ENCODE measurements around the gene STKLD1.
"Not testable (repeated sequence)": the region's sequence is repeated elsewhere in the genome, so short reads cannot be mapped to it uniquely, and the experiment has no call there.

Gene STKLD1

DNA sequence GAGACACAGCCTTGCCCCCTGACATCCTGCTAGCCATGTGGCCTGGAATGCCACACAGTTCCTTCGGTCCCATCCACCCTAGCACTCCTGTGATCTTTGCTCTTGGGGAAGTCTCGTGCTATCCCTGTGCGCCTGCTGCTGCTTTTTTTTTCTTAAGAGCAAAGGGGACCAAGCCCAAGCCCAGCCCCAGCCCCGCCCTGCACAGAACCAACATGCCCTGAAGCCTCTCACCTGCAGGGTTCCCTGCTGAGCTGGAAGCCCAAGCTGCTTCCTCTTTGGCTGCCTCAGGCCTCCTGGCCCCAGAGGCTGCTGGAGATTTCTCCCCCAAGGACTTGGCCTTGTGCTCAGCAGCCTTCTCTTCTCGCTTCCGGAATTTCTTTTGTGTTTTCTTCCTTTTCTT lies 42.0 kb upstream of the STKLD1 start:
- no peak overlapping the region for H3K4me3 ChIP-seq (ENCODE audit: insufficient read depth, low read depth, low read length, poor library complexity, severe bottlenecking)
- no peaks in the 10 kb centered on the region for H3K9me3 ChIP-seq (ENCODE audit: control insufficient read depth, low read length)
- H3K36me3 ChIP-seq (ENCODE audit: control insufficient read depth, insufficient read depth, low read length) = peaks cover 46% of the 10 kb centered on the region
- H3K4me1 ChIP-seq (ENCODE audit: control insufficient read depth, insufficient read depth, low read length, poor library complexity, severe bottlenecking) = peaks cover 12% of the 10 kb centered on the region
- H3K27me3 ChIP-seq (replicated peaks; ENCODE audit: control insufficient read depth, insufficient read depth, low read length, poor library complexity, severe bottlenecking) = no peaks in the 10 kb centered on the region
- no peak overlapping the region for H3K27ac ChIP-seq (ENCODE audit: insufficient read depth, low read length, poor library complexity, severe bottlenecking)
- no peak for DNase-seq

DNA sequence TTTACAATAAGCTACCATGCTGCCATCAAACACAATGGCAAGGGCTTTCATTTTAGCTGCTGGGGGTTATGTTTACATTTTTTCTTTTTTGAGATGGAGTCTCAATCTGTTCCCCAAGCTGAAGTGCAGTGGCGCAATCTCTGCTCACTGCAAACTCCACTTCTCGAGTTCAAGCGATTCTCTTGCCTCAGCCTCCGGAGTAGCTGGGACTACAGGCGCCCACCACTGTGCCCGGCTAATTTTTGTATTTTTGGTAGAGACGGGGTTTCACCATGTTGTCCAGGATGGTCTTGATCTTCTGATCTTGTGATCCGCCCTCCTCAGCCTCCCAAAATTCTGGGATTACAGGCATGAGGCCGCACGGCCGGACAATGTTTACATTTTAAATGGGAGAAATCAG lies 41.3 kb upstream of the STKLD1 start:
- Histone ChIP-seq H3K27ac (ENCODE audit: insufficient read depth, low read length, poor library complexity, severe bottlenecking) (peak overlapping the region; percentile 64), H3K36me3 (ENCODE audit: control insufficient read depth, insufficient read depth, low read length) (peaks cover 47% of the 10 kb centered on the region), H3K4me1 (ENCODE audit: control insufficient read depth, insufficient read depth, low read length, poor library complexity, severe bottlenecking) (peaks cover 12% of the 10 kb centered on the region)
- not testable (repeated sequence) for H3K27me3 ChIP-seq (replicated peaks; ENCODE audit: control insufficient read depth, insufficient read depth, low read length, poor library complexity, severe bottlenecking); DNase-seq; H3K9me3 ChIP-seq (ENCODE audit: control insufficient read depth, low read length); H3K4me3 ChIP-seq (ENCODE audit: insufficient read depth, low read depth, low read length, poor library complexity, severe bottlenecking)

DNA sequence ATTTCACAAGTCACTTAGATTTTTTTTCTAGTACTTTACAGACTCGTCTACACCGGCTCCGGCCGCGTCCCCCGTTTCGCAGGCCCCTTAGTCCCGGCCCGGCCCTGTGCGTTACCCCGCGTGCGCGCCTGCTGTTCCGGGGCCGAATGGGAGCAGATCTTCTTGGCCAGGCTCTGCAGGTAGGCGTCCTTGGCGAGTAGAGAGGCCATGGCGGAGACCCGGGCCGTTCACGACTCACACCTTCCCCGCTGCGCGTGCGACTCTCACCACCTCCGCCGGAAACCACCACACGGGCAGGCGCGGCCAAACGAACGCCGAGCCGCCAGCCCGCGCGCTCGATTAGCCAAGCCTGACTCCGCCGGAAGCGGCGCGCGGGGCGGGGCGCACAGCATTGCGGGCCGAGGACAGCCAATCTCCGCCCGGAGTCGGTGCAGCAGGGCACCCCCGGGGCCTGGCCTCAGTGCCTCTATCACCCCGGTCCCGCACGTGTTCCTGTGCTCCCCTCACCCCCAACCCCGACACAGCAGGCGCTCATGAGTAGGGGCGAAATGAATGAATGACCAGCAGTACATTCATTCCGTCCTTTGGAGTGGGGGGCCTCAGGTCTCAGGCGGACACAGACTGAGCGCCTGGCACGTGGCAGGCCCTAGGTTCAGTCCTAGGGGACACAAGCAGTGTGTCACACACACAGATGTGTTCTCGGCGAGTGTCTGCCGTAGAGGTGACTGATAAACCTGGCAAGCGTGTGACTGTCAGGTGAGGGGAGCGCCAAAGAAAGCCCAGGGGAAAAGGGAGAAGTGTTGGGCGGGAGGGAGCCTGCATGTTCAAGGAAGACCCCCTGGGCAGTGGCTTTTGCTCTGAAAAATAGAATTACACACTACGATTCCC lies 40.0 kb upstream of the STKLD1 start, which contains the start of gene SURF6:
Gene SURF6, minus strand, starts transcription at position 265 of the 888 bp plus-strand sequence. Its CDS starts 56 bp downstream, at position 209.
- Histone ChIP-seq H3K27me3 (replicated peaks; ENCODE audit: control insufficient read depth, insufficient read depth, low read length, poor library complexity, severe bottlenecking) (no peaks in the 10 kb centered on the region), H3K36me3 (ENCODE audit: control insufficient read depth, insufficient read depth, low read length) (peaks cover 41% of the 10 kb centered on the region), H3K4me1 (ENCODE audit: control insufficient read depth, insufficient read depth, low read length, poor library complexity, severe bottlenecking) (peaks cover 16% of the 10 kb centered on the region), H3K9me3 (ENCODE audit: control insufficient read depth, low read length) (no peaks in the 10 kb centered on the region), H3K4me3 (ENCODE audit: insufficient read depth, low read depth, low read length, poor library complexity, severe bottlenecking) (peak within 1 kb of the TSS; percentile 70), H3K27ac (ENCODE audit: insufficient read depth, low read length, poor library complexity, severe bottlenecking) (peak within 1 kb of the TSS; percentile 64)
- DNase-seq = peak; percentile 89

DNA sequence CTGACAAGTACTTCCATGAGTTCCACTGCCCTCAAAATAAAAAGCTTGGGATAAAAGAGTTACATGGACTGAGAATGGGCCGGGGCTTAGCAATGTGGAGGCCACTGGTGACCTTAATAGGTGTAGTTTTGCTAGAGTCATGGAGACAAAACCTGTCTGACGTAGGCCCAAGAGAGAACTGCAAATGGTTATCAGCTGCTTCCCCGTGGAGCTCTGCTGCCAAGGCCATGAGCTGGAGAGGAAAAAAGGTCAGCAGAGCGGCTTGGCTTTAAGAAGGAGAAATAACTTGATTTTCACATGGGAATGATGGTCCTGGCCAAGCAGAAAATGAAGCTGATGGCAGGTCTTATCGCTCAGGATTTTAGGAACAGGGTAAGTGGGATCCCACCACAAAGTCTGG lies 36.5 kb upstream of the STKLD1 start:
- Histone ChIP-seq H3K9me3 (ENCODE audit: control insufficient read depth, low read length) (no peaks in the 10 kb centered on the region), H3K4me1 (ENCODE audit: control insufficient read depth, insufficient read depth, low read length, poor library complexity, severe bottlenecking) (peaks cover 16% of the 10 kb centered on the region), H3K4me3 (ENCODE audit: insufficient read depth, low read depth, low read length, poor library complexity, severe bottlenecking) (no peak overlapping the region), H3K27ac (ENCODE audit: insufficient read depth, low read length, poor library complexity, severe bottlenecking) (no peak overlapping the region), H3K36me3 (ENCODE audit: control insufficient read depth, insufficient read depth, low read length) (peaks cover 39% of the 10 kb centered on the region), H3K27me3 (replicated peaks; ENCODE audit: control insufficient read depth, insufficient read depth, low read length, poor library complexity, severe bottlenecking) (no peaks in the 10 kb centered on the region)
- no peak for DNase-seq

DNA sequence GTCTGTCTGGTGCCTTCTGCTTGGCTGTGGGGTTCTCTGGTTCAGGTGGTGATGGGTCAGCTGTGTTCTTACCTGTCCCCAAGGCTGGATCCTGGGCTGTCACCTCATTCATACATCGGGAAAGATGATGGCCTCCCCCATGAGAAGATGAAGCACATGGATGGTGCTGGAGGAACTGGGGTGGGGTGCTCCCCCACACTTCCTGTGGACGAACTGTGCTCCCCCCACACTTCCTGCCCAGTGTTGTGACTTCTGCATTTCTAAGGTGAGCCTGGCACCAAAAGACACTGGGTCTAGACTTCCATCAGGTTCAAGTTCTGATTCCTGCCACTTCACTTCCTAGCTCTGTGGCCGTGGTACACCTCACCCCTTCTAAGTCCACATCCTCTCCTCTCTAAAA lies 35.9 kb upstream of the STKLD1 start:
- Histone ChIP-seq H3K4me3 (ENCODE audit: insufficient read depth, low read depth, low read length, poor library complexity, severe bottlenecking) (no peak overlapping the region), H3K27ac (ENCODE audit: insufficient read depth, low read length, poor library complexity, severe bottlenecking) (no peak overlapping the region), H3K27me3 (replicated peaks; ENCODE audit: control insufficient read depth, insufficient read depth, low read length, poor library complexity, severe bottlenecking) (no peaks in the 10 kb centered on the region), H3K4me1 (ENCODE audit: control insufficient read depth, insufficient read depth, low read length, poor library complexity, severe bottlenecking) (peaks cover 12% of the 10 kb centered on the region), H3K36me3 (ENCODE audit: control insufficient read depth, insufficient read depth, low read length) (peaks cover 44% of the 10 kb centered on the region), H3K9me3 (ENCODE audit: control insufficient read depth, low read length) (no peaks in the 10 kb centered on the region)
- DNase-seq = no peak

DNA sequence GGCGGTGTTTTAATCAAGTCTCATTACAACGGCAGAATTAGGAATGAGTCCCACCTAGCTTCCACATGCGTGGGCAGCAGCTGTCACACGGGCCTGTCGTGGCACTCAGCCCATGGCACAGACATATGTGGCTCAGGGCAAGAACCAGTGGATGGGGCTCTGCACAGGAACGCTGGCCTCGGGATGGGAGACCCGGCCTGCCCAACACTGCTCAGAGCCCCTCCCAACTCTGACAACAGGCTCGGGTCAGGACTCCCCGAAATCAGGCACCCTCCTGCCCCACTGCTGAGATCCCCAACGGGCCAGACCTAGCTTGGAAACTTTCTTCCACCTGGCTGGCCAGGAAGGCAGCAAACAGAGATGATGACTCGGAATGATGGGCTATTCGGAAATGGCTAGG lies 35.2 kb upstream of the STKLD1 start:
- H3K4me3 ChIP-seq (ENCODE audit: insufficient read depth, low read depth, low read length, poor library complexity, severe bottlenecking) = no peak overlapping the region
- peaks cover 48% of the 10 kb centered on the region for H3K36me3 ChIP-seq (ENCODE audit: control insufficient read depth, insufficient read depth, low read length)
- no peaks in the 10 kb centered on the region for H3K9me3 ChIP-seq (ENCODE audit: control insufficient read depth, low read length)
- DNase-seq = no peak
- no peaks in the 10 kb centered on the region for H3K27me3 ChIP-seq (replicated peaks; ENCODE audit: control insufficient read depth, insufficient read depth, low read length, poor library complexity, severe bottlenecking)
- peaks cover 8% of the 10 kb centered on the region for H3K4me1 ChIP-seq (ENCODE audit: control insufficient read depth, insufficient read depth, low read length, poor library complexity, severe bottlenecking)
- H3K27ac ChIP-seq (ENCODE audit: insufficient read depth, low read length, poor library complexity, severe bottlenecking) = no peak overlapping the region

DNA sequence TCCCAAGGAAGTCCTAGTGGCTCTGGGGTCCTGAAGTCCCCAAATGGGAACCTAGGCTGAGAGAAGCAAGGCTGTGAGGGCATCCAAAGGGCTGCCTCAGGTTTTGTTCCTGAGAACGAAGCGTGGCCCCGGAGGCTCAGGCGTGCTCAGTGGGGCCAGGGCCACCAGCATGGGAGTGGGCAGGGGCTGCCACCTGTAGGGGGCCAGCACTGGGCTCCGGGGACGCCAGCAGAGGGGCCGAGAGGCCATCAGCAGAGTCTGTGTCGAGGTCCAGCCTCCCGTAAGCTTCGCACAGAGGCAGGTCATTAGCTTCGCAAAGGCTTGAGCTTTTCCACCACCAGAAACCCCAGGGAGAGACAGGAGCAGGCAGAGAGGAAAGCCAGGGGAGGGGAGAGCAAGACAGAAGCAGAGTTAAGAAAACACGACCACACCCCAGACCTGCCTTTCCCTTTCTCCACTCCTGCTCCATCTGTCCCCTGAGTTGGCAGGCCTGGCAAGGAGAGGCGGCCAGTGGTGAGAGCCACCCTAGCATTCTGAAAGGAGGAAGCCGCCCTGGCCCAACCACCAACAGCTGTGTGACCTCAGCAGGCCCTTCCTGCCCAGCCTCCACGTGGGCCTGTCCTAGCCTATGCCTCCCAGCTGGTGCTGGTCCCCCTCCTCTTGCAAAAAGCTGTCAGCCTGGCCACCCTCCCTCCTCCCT lies 34.6 kb upstream of the STKLD1 start:
- no peak for DNase-seq
- Histone ChIP-seq H3K4me3 (ENCODE audit: insufficient read depth, low read depth, low read length, poor library complexity, severe bottlenecking) (no peak overlapping the region), H3K27ac (ENCODE audit: insufficient read depth, low read length, poor library complexity, severe bottlenecking) (no peak overlapping the region), H3K27me3 (replicated peaks; ENCODE audit: control insufficient read depth, insufficient read depth, low read length, poor library complexity, severe bottlenecking) (no peaks in the 10 kb centered on the region), H3K4me1 (ENCODE audit: control insufficient read depth, insufficient read depth, low read length, poor library complexity, severe bottlenecking) (peaks cover 9% of the 10 kb centered on the region), H3K36me3 (ENCODE audit: control insufficient read depth, insufficient read depth, low read length) (peaks cover 48% of the 10 kb centered on the region), H3K9me3 (ENCODE audit: control insufficient read depth, low read length) (no peaks in the 10 kb centered on the region)

DNA sequence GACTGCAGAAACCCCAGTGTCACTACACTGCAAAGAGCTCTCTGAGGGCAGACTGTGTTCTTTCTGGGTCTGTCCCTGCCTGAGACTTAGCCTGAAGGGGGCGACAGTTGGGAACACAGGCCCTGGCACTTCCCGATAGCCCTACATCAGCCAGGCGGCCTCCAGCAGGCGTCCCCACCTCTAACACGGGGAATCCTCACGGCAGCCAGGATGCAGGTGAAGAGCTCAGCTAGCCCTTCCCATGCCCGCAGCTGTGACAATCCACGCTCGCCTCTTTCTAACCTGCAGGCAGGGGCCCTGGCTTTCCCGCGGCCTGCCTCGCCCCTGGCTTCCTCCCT lies 34.1 kb upstream of the STKLD1 start:
- no peak overlapping the region for H3K27ac ChIP-seq (ENCODE audit: insufficient read depth, low read length, poor library complexity, severe bottlenecking)
- H3K9me3 ChIP-seq (ENCODE audit: control insufficient read depth, low read length) = no peaks in the 10 kb centered on the region
- peaks cover 12% of the 10 kb centered on the region for H3K4me1 ChIP-seq (ENCODE audit: control insufficient read depth, insufficient read depth, low read length, poor library complexity, severe bottlenecking)
- no peak overlapping the region for H3K4me3 ChIP-seq (ENCODE audit: insufficient read depth, low read depth, low read length, poor library complexity, severe bottlenecking)
- peaks cover 48% of the 10 kb centered on the region for H3K36me3 ChIP-seq (ENCODE audit: control insufficient read depth, insufficient read depth, low read length)
- DNase-seq = no peak
- H3K27me3 ChIP-seq (replicated peaks; ENCODE audit: control insufficient read depth, insufficient read depth, low read length, poor library complexity, severe bottlenecking) = no peaks in the 10 kb centered on the region

DNA sequence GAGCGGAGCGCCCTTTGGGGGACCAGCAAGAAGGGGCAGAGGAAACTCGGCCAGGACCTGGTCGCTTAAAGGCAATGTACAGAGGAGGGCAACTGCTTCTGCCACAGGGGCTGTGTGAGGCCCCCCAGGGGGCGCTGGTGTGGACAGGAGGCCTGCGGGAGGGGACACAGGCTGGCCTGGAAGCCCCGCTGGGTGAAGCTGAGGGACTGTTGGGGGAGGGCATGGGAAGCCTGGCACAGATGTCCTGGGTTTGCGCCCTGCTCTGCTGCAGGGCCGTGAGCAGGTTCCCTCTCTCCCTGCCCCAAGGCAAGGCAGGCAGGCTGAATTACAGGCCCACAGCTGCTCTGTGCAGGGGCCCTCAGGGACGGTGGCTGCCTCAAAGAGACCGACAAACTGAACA lies 33.6 kb upstream of the STKLD1 start:
- H3K9me3 ChIP-seq (ENCODE audit: control insufficient read depth, low read length) = no peaks in the 10 kb centered on the region
- H3K4me3 ChIP-seq (ENCODE audit: insufficient read depth, low read depth, low read length, poor library complexity, severe bottlenecking) = no peak overlapping the region
- H3K27me3 ChIP-seq (replicated peaks; ENCODE audit: control insufficient read depth, insufficient read depth, low read length, poor library complexity, severe bottlenecking) = no peaks in the 10 kb centered on the region
- no peak overlapping the region for H3K27ac ChIP-seq (ENCODE audit: insufficient read depth, low read length, poor library complexity, severe bottlenecking)
- DNase-seq = no peak
- H3K4me1 ChIP-seq (ENCODE audit: control insufficient read depth, insufficient read depth, low read length, poor library complexity, severe bottlenecking) = peaks cover 13% of the 10 kb centered on the region
- H3K36me3 ChIP-seq (ENCODE audit: control insufficient read depth, insufficient read depth, low read length) = peaks cover 48% of the 10 kb centered on the region

DNA sequence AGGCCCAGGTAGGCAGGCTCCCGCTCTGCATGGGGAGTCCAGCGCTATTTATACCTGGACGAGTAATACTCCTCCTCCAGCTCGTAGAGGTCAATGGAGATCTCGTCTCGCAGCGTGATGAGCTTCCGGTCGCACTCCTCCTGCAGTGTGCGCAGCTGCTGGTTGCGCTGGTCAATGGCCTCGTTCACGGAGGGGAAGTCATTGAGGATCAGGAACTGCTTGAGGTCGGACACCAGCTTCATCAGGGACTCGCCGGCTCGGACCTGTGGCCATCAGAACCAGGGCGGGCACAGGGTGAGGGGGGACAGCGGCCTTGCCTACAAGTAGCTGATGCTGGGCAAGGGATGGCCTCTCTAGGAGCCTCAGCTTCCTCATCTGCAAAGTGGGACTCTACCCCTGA lies 32.1 kb upstream of the STKLD1 start:
- no peak overlapping the region for H3K4me3 ChIP-seq (ENCODE audit: insufficient read depth, low read depth, low read length, poor library complexity, severe bottlenecking)
- no peak overlapping the region for H3K27ac ChIP-seq (ENCODE audit: insufficient read depth, low read length, poor library complexity, severe bottlenecking)
- peaks cover 48% of the 10 kb centered on the region for H3K36me3 ChIP-seq (ENCODE audit: control insufficient read depth, insufficient read depth, low read length)
- H3K9me3 ChIP-seq (ENCODE audit: control insufficient read depth, low read length) = no peaks in the 10 kb centered on the region
- no peak for DNase-seq
- peaks cover 14% of the 10 kb centered on the region for H3K4me1 ChIP-seq (ENCODE audit: control insufficient read depth, insufficient read depth, low read length, poor library complexity, severe bottlenecking)
- H3K27me3 ChIP-seq (replicated peaks; ENCODE audit: control insufficient read depth, insufficient read depth, low read length, poor library complexity, severe bottlenecking) = no peaks in the 10 kb centered on the region

Measured in effector memory CD4-positive, alpha-beta T cell (primary cell).